ENCODE results near the gene CDKAL1.

- TF ChIP-seq MAX (IDR thresholded peaks at IDR 0.05), result no peak
- no peak for TF ChIP-seq NFIC (IDR thresholded peaks at IDR 0.05)
- no peak for TF ChIP-seq TAF1 (IDR thresholded peaks at IDR 0.05; ENCODE audit: low read depth)
- TF ChIP-seq EP300 (IDR thresholded peaks at IDR 0.05; ENCODE audit: borderline replicate concordance), result no peak
- no peak for TF ChIP-seq FOXM1 (IDR thresholded peaks at IDR 0.05; ENCODE audit: borderline replicate concordance, low read depth)
- TF ChIP-seq YY1 (IDR thresholded peaks at IDR 0.05; ENCODE audit: low read depth), result no peak
- TF ChIP-seq RAD21 (IDR thresholded peaks at IDR 0.05; ENCODE audit: low read depth), result no peak
- TF ChIP-seq TEAD4 (IDR thresholded peaks at IDR 0.05), result no peak
- no peak for TF ChIP-seq CEBPB (IDR thresholded peaks at IDR 0.05)
- TF ChIP-seq REST (IDR thresholded peaks at IDR 0.05; ENCODE audit: low read depth), result no peak
- TF ChIP-seq ZBTB7A (IDR thresholded peaks at IDR 0.05; ENCODE audit: low read depth), result no peak
- TF ChIP-seq USF1 (IDR thresholded peaks at IDR 0.05), result no peak
- TF ChIP-seq EGR1 (IDR thresholded peaks at IDR 0.05), result no peak
- no peak for TF ChIP-seq CREB1 (IDR thresholded peaks at IDR 0.05; ENCODE audit: low read depth)
Observed at GRCh38 chr6:20660534-20660933, 126.3 kb downstream of the CDKAL1 start.
